Measurements from ENCODE around the gene CNTD1.

Gene CNTD1

GRCh38 chr17:42796066-42796758 is 2.4 kb upstream of the CNTD1 start:
- peak overlapping the region; percentile 97 for H3K4me2 ChIP-seq (ENCODE audit: low read depth, low read length, poor library complexity, severe bottlenecking)
- no peaks in the 10 kb centered on the region for H3K9me3 ChIP-seq (ENCODE audit: insufficient read depth, low read depth, low read length)
- no peaks in the 10 kb centered on the region for H3K36me3 ChIP-seq (ENCODE audit: insufficient read depth, low read length)
- H3F3A ChIP-seq (ENCODE audit: low read depth), result no peaks in the 10 kb centered on the region
- no peaks in the 10 kb centered on the region for H3K27me3 ChIP-seq (ENCODE audit: insufficient read depth, low read length, poor library complexity, severe bottlenecking)
- peaks cover 20% of the 10 kb centered on the region for H3K79me2 ChIP-seq (ENCODE audit: insufficient read depth, low read length)
- H3K4me3 ChIP-seq (ENCODE audit: low read length, poor library complexity, severe bottlenecking), result peak overlapping the region; percentile 88
- H2AFZ ChIP-seq (ENCODE audit: low read length), result no peak overlapping the region
- no peak for TF ChIP-seq EZH2phosphoT487 (IDR thresholded peaks at IDR 0.05; ENCODE audit: borderline replicate concordance)
- TF ChIP-seq CTCF (conservative IDR thresholded peaks at IDR 0.05; ENCODE audit: low read length), result no peak
- peak overlapping the region; percentile 88 for H3K9ac ChIP-seq (ENCODE audit: low read depth, low read length, poor library complexity, severe bottlenecking)
- H3K9me2 ChIP-seq (replicated peaks; ENCODE audit: low read depth, low read length), result no peaks in the 10 kb centered on the region
- peaks cover 12% of the 10 kb centered on the region for H3K4me1 ChIP-seq (ENCODE audit: insufficient read depth, low read length, poor library complexity, severe bottlenecking)
- no peaks in the 10 kb centered on the region for H4K20me1 ChIP-seq (ENCODE audit: insufficient read depth, low read length, poor library complexity, severe bottlenecking)

- Histone ChIP-seq H4K20me1 (ENCODE audit: insufficient read depth, low read length, poor library complexity, severe bottlenecking) (no peaks in the 10 kb centered on the region), H3K4me2 (ENCODE audit: low read depth, low read length, poor library complexity, severe bottlenecking) (peak overlapping the region; percentile 97), H3K9me2 (replicated peaks; ENCODE audit: low read depth, low read length) (no peaks in the 10 kb centered on the region), H3K36me3 (ENCODE audit: insufficient read depth, low read length) (no peaks in the 10 kb centered on the region), H3K4me3 (ENCODE audit: low read length, poor library complexity, severe bottlenecking) (peak overlapping the region; percentile 88), H3K9ac (ENCODE audit: low read depth, low read length, poor library complexity, severe bottlenecking) (peak overlapping the region; percentile 88), H3F3A (ENCODE audit: low read depth) (no peaks in the 10 kb centered on the region), H3K79me2 (ENCODE audit: insufficient read depth, low read length) (peaks cover 20% of the 10 kb centered on the region), H3K4me1 (ENCODE audit: insufficient read depth, low read length, poor library complexity, severe bottlenecking) (peaks cover 12% of the 10 kb centered on the region), H3K27me3 (ENCODE audit: insufficient read depth, low read length, poor library complexity, severe bottlenecking) (no peaks in the 10 kb centered on the region), H2AFZ (ENCODE audit: low read length) (no peak overlapping the region), H3K9me3 (ENCODE audit: insufficient read depth, low read depth, low read length) (no peaks in the 10 kb centered on the region)
- TF ChIP-seq EZH2phosphoT487 (IDR thresholded peaks at IDR 0.05; ENCODE audit: borderline replicate concordance) (no peak), CTCF (conservative IDR thresholded peaks at IDR 0.05; ENCODE audit: low read length) (no peak)
These were observed 1.3 kb upstream of the CNTD1 start for GRCh38 chr17:42797067-42798007.

GRCh38 chr17:42798011-42798382 is 664 bp upstream of the CNTD1 start:
- H3K9me2 ChIP-seq (replicated peaks; ENCODE audit: low read depth, low read length), result no peaks in the 10 kb centered on the region
- peak overlapping the region; percentile 97 for H3K4me2 ChIP-seq (ENCODE audit: low read depth, low read length, poor library complexity, severe bottlenecking)
- H3K4me1 ChIP-seq (ENCODE audit: insufficient read depth, low read length, poor library complexity, severe bottlenecking), result peaks cover 12% of the 10 kb centered on the region
- peak overlapping the region; percentile 85 for H2AFZ ChIP-seq (ENCODE audit: low read length)
- peaks cover 20% of the 10 kb centered on the region for H3K79me2 ChIP-seq (ENCODE audit: insufficient read depth, low read length)
- no peaks in the 10 kb centered on the region for H3F3A ChIP-seq (ENCODE audit: low read depth)
- no peaks in the 10 kb centered on the region for H3K27me3 ChIP-seq (ENCODE audit: insufficient read depth, low read length, poor library complexity, severe bottlenecking)
- H3K9me3 ChIP-seq (ENCODE audit: insufficient read depth, low read depth, low read length), result no peaks in the 10 kb centered on the region
- peak overlapping the region; percentile 88 for H3K4me3 ChIP-seq (ENCODE audit: low read length, poor library complexity, severe bottlenecking)
- TF ChIP-seq CTCF (conservative IDR thresholded peaks at IDR 0.05; ENCODE audit: low read length) (no peak), EZH2phosphoT487 (IDR thresholded peaks at IDR 0.05; ENCODE audit: borderline replicate concordance) (no peak)
- H4K20me1 ChIP-seq (ENCODE audit: insufficient read depth, low read length, poor library complexity, severe bottlenecking), result no peaks in the 10 kb centered on the region
- H3K36me3 ChIP-seq (ENCODE audit: insufficient read depth, low read length), result no peaks in the 10 kb centered on the region
- peak overlapping the region; percentile 88 for H3K9ac ChIP-seq (ENCODE audit: low read depth, low read length, poor library complexity, severe bottlenecking)

Data from Loucy (cell line).